Mucosa of gallbladder (tissue), 1 donor: ENCODE measurements around the gene PHACTR3. TPM values are rescaled to one million over a fixed set of nuclear protein-coding genes. Genes with fewer than 3 reads are reported as not detected.

Experiments
- DNase-seq: peaks from one replicate; pipeline ENCODE4 v3.0.0-alpha.2; 2020; ENCODE audit warnings: low spot score
- total RNA-seq: library from RNA; stranded (reverse); gene quantifications from one replicate; pipeline ENCODE4 v1.2.1, GENCODE V29; 2021
- donor health status: DM: no; HTN: no; CAD: no.

PHACTR3 gene
- total RNA-seq, 1 donor from 2014 or later = 6.9 TPM

GRCh38 chr20:59777331-59777725 is 173.0 kb downstream of the PHACTR3 start:
- no peak for DNase-seq

GRCh38 chr20:59777814-59778575 is 173.7 kb downstream of the PHACTR3 start:
- no peak for DNase-seq

- DNase-seq = no peak
Observed at GRCh38 chr20:59778615-59779200, 174.4 kb downstream of the PHACTR3 start.

- DNase-seq = no peak
Observed at GRCh38 chr20:59779656-59780380, 175.5 kb downstream of the PHACTR3 start.

GRCh38 chr20:59780494-59781185 is 176.3 kb downstream of the PHACTR3 start:
- no peak for DNase-seq

- no peak for DNase-seq
Observed at GRCh38 chr20:59781226-59781625, 176.9 kb downstream of the PHACTR3 start.

- peak; percentile 32 for DNase-seq
Observed at GRCh38 chr20:59782986-59783640, 178.8 kb downstream of the PHACTR3 start.

GRCh38 chr20:59783641-59784010 is 179.3 kb downstream of the PHACTR3 start:
- DNase-seq = no peak

GRCh38 chr20:59784365-59784764 is 180.0 kb downstream of the PHACTR3 start:
- DNase-seq = no peak

- DNase-seq = no peak
Observed at GRCh38 chr20:59784791-59785668, 180.7 kb downstream of the PHACTR3 start.

- no peak for DNase-seq
Observed at GRCh38 chr20:59785669-59785959, 181.3 kb downstream of the PHACTR3 start.

GRCh38 chr20:59785986-59786795 is 181.9 kb downstream of the PHACTR3 start:
- DNase-seq = no peak

- DNase-seq = no peak
Observed at GRCh38 chr20:59786801-59787537, 182.6 kb downstream of the PHACTR3 start.

GRCh38 chr20:59787538-59787890 is 183.2 kb downstream of the PHACTR3 start:
- DNase-seq = no peak

- DNase-seq = no peak
Observed at GRCh38 chr20:59788196-59788735, 183.9 kb downstream of the PHACTR3 start.

GRCh38 chr20:59788811-59789397 is 184.6 kb downstream of the PHACTR3 start:
- DNase-seq = no peak

GRCh38 chr20:59789686-59790085 is 185.3 kb downstream of the PHACTR3 start:
- DNase-seq = no peak

- no peak for DNase-seq
Observed at GRCh38 chr20:59790346-59790745, 186.0 kb downstream of the PHACTR3 start.

GRCh38 chr20:59792300-59792699 is 188.0 kb downstream of the PHACTR3 start:
- DNase-seq = no peak
